ENCODE results near the gene ERBB4.

The ERBB4 gene

GRCh38 chr2:211941216-211941747, 597.3 kb downstream of the ERBB4 start:
- no peak for DNase-seq (ENCODE audit: low read depth in 3 of 3, low spot score in 1 of 3)

DNA sequence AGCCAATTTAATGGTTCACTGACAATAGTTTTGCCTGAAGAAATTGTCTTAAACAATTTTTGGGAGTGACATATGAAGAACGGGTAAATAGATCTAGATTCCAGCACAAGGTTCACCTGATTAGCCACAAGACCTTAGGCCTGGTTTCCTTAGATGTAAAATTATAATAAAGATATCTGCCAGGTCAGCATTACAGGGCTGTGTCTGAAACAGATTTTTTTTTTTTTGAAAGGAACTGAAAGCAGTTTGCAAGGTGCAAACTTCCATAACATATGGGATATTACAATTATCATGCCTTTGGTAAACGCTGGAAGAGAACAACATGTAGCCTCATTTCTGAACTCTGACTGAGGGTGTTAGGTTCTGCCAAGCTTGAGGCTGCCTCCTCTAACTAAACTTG, 599.4 kb downstream of the ERBB4 start:
- DNase-seq (ENCODE audit: low read depth in 3 of 3, low spot score in 1 of 3) = no peak

DNA sequence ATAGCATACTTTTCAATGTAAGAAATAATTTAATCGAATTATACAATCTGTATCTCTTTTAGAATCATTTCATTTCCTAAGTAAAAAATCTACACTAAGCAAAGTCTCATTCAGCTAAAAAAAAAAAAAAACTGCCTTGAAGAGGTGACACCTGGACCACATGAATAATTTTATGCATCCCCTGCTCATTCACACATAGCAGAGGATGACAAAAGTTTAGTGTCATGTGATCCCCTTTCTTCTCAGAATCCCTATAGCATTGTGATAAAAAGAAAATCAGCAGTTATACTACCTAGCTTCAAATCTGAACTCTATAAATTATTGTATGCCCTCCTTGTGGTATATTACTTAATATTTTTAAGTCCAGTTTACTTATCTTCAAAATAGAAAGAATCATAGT, 603.8 kb downstream of the ERBB4 start:
- DNase-seq (ENCODE audit: low read depth in 3 of 3, low spot score in 1 of 3) = no peak

DNA sequence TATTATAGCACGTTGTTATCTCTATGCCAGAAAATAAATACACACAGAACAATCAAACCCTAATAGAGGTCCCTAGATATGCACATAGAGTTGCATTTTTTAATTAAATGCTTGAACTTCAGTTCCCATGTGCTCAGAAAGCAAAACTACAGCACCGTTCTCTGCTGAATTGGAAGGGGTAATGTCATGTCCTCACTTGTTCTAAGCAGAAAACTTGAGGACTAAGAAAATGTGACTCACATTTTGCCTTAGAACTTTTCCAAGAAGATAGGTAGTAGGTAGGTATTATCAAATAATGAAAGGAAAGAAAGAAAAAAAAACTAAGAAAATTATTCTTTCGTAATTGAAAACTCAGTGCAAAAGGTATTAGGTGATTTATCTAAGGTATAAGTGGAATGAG, 607.3 kb downstream of the ERBB4 start:
- DNase-seq (ENCODE audit: low read depth in 3 of 3, low spot score in 1 of 3) = no peak

GRCh38 chr2:211930331-211930730, 608.3 kb downstream of the ERBB4 start:
- DNase-seq (ENCODE audit: low read depth in 3 of 3, low spot score in 1 of 3) = no peak

- no peak for DNase-seq (ENCODE audit: low read depth in 3 of 3, low spot score in 1 of 3)
Observed at GRCh38 chr2:211928201-211928600, 610.4 kb downstream of the ERBB4 start.

DNA sequence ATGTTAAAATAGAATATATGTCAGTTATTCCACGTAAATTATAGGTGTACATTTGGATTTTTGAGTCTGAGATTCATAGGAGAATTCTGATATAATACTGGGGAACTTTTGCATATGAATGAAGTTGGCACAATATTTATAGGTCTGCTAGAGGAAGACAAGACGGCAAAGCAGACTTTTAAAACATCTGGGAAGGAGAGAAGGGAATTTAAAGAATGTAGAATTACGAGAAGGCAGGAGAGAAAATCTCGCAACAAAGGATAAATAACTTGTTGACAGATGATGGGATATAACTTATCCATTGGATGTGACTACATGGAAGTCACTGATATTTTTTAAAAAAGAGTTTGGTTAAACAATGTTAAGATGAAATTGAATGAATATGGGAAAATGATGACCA, 615.6 kb downstream of the ERBB4 start:
- no peak for DNase-seq (ENCODE audit: low read depth in 3 of 3, low spot score in 1 of 3)

DNA sequence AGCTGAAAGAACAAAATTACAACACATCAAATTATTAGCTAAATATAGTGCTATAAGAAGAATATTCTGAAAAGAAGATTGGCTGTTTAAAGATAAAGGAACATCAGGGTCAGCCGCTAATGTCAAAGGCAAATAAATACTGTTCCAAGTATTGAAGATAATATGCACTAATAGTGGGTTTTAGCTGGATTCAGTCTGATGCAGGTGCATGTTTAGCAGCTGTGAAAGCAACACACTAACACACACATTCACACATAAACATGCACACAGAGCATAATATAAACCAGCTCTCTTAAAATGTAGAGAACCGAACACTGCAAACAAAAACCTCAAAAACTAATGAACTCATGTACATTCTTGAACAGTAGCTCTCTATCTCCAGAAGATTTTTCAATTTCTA, 634.6 kb downstream of the ERBB4 start:
- no peak for DNase-seq (ENCODE audit: low read depth in 3 of 3, low spot score in 1 of 3)

DNA sequence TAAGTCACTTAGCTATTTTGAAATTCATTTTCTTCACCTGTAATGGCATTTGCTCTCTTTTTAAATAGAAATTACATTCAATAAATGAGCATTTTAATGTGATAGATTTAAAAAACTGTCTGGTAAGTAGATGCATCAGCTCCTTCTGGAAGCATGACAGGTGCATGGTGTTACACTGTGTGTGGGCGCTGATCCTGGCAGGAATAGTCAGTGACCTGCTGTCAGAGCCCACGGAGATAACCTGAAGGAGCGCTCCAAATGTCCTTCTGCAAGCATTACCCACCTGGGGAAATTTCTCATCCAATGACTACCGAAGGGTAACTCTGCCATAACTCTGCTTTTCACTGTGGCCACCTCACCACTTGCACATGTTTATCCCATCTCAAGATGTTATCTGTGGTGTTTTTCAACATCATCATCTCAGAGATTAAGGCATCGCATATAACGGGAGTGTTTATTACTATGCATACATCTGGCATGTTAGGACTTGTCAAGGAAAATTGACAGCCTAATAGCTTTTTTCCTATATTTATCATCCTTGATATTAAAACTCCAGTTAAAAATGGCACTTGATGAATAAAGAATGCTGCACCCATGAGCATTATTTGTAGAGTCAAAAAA, 637.3 kb downstream of the ERBB4 start:
- no peak for DNase-seq (ENCODE audit: low read depth in 3 of 3, low spot score in 1 of 3)

DNA sequence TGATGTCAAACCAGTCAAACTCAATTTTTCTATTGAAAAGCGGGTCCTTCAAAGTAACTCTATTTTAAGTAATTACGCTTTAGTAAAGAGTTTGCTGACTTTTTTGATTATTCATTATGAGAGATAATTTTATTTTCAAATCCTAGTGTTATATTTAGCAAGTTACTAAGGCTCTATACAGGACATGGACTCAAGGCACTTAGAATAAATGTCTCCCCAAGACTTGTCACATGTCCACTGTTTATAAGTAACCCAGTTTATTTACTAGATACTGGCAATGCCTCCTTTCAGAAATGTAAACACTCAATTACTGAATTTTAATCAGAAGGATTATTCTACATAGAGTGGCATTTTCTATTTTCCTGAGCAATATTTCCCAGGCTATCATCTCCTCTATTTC, 638.1 kb downstream of the ERBB4 start:
- no peak for DNase-seq (ENCODE audit: low read depth in 3 of 3, low spot score in 1 of 3)

GRCh38 chr2:211900000-211900399, 638.6 kb downstream of the ERBB4 start:
- no peak for DNase-seq (ENCODE audit: low read depth in 3 of 3, low spot score in 1 of 3)

DNA sequence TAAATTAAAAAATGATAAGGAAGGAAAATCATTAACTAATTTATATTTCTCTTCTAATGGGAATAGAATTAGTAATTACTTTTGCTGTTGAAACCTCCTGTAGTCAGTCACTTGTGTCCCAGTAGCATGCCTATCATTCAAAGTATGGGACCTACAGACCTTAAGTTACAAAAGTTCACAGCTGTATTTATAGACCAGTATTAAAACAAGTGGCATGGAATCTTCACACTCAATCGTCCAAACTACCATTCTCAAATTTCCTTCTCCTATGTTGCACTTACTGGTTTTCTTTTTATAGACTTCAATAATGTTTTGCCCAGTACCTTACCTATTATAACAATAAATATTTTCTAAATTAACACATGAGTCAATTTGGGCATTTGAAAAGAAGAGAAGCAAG, 639.9 kb downstream of the ERBB4 start:
- no peak for DNase-seq (ENCODE audit: low read depth in 3 of 3, low spot score in 1 of 3)

GRCh38 chr2:211881449-211881848, 657.2 kb downstream of the ERBB4 start:
- DNase-seq (ENCODE audit: low read depth in 3 of 3, low spot score in 1 of 3) = no peak

DNA sequence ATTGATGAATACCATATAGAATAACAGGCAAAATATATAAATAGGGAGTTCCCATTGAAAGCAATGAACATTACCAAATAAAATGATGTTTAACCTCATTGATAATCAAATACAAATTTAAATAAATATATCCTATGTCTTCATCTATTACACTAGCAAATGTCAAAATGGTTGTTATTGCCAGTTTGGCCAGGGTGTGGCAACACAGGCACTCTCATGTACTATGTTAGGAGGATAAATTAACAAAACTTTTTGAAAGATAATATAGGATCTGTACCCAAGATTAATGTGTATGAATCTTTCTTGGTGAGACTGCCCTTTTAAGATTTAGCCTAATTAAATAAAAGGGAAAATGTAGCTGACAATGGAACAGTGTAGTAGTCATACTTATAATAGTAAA, 659.3 kb downstream of the ERBB4 start:
- no peak for DNase-seq (ENCODE audit: low read depth in 3 of 3, low spot score in 1 of 3)

DNA sequence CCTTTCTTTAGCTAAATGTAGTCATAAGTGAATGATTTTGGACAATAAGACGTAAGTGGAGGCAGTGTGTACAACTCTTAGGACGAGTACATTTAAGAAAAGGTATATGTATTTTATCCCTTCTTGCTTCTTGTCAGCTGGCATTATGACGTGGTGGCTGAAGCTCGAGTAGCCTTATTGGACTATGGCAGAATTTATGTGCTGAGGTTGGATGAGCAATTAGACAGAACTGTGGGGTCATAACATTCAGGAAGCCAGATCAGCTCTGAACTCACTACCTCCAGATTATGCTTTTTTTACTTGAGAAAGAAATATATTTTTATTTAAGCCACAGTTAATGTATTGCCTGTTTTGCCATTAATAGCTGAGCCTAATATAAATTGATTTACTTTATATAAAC, 661.5 kb downstream of the ERBB4 start:
- DNase-seq (ENCODE audit: low read depth in 3 of 3, low spot score in 1 of 3) = no peak

GRCh38 chr2:211875488-211875887, 663.1 kb downstream of the ERBB4 start:
- DNase-seq (ENCODE audit: low read depth in 3 of 3, low spot score in 1 of 3) = no peak

DNA sequence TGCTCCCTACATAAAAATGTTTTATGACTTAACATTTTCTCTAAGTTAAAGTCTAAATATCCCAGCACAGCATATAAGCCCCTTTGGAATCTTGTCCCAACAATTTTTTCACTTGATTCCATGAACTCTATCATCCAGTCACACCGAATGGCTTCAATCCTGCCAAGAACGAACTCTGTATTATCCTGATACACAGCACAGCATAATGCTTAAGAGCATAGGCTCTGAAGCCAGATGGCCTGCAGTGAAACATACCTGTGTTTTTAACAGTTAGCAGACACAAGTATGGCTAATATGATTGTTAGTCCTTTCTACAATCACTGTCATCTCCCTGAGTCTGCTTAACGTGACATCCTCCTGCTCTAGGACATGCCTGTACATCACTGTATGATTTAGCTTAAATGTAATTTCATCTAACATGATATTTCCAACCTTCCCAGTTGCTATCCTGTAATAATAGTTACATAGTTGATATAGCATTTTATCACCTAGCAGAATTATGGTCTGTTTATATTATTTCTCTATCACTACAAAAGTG, 669.5 kb downstream of the ERBB4 start:
- no peak for DNase-seq (ENCODE audit: low read depth in 3 of 3, low spot score in 1 of 3)

- no peak for DNase-seq (ENCODE audit: low read depth in 3 of 3, low spot score in 1 of 3)
Observed at GRCh38 chr2:211867845-211868451, 670.7 kb downstream of the ERBB4 start.

- DNase-seq (ENCODE audit: low read depth in 3 of 3, low spot score in 1 of 3) = no peak
Observed at GRCh38 chr2:211864328-211864727, 674.3 kb downstream of the ERBB4 start.

DNA sequence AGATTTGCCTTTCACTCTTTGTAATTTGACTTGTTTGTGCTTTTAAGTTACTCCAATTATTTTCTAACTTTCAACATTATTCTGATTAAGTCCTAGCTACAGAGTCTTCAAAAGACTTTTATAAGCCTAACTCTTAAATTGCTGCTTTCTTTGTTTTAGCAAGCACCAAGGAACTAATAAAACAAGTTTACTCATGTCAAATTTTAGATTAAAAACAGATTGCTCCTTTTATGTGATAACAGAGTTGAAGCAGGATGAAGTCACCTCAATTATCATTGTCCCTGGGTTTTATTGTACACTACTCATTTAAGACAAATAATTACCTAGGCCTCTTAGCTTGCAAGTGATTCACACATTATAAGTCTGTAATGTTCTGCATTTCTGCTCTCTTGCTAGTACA, 678.4 kb downstream of the ERBB4 start:
- no peak for DNase-seq (ENCODE audit: low read depth in 3 of 3, low spot score in 1 of 3)

- DNase-seq (ENCODE audit: low read depth in 3 of 3, low spot score in 1 of 3) = no peak
Observed at GRCh38 chr2:211854832-211855231, 683.8 kb downstream of the ERBB4 start.

- no peak for DNase-seq (ENCODE audit: low read depth in 3 of 3, low spot score in 1 of 3)
Observed at GRCh38 chr2:211846714-211847113, 691.9 kb downstream of the ERBB4 start.

- DNase-seq (ENCODE audit: low read depth in 3 of 3, low spot score in 1 of 3) = no peak
Observed at GRCh38 chr2:211846036-211846400, 692.6 kb downstream of the ERBB4 start.

All from stimulated activated CD4-positive, alpha-beta T cell treated with anti-CD3 and anti-CD28 coated beads, TNF-alpha, amount 100 ng/mL, for 1 hour (primary cell).